LNCaP clone FGC (cell line): ENCODE data around the gene TUBGCP5.
"Not testable (repeated sequence)": the region's sequence is repeated elsewhere in the genome, so short reads cannot be mapped to it uniquely, and the experiment has no call there.

Experiments
- DNase-seq: peaks from one replicate; pipeline ENCODE4 v3.0.0-alpha.2; 2011; ENCODE audit warnings: low read depth
- H3K4me3 ChIP-seq: 2 replicates; pipeline ENCODE4 v1.5.1; 2011; ENCODE audit warnings: mild to moderate bottlenecking, low read depth, low read length, control low read depth
- TF ChIP-seq, protein P1 (sequence below): IDR thresholded peaks from 2 replicates; pipeline ENCODE4 v1.5.1; 2012; ENCODE audit warnings: mild to moderate bottlenecking; ENCODE audit not compliant: control insufficient read depth, insufficient read depth; ENCODE audit errors: extremely low read depth

Gene TUBGCP5

DNA sequence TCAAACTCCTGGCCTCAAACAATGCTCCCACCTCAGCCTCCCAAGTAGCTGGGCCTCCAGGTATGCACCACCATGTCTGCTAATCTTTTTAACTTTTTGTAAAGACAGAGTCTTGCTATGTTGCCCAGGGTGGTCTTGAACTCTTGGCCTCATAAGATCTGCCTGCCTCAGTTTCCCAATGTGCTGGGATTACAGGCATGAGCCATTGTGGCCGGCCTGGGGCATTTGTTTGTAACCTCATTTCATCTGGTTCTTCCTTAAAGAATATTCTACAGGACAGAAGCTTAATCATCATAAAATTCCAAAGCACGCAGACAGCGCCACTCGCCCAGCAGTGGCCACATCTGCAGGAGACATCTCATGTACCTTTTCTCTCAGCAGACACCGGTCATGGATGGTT, 35.6 kb downstream of the TUBGCP5 start:
- no peak for DNase-seq
- no peak overlapping the region for H3K4me3 ChIP-seq
- TF ChIP-seq, protein P1, sequence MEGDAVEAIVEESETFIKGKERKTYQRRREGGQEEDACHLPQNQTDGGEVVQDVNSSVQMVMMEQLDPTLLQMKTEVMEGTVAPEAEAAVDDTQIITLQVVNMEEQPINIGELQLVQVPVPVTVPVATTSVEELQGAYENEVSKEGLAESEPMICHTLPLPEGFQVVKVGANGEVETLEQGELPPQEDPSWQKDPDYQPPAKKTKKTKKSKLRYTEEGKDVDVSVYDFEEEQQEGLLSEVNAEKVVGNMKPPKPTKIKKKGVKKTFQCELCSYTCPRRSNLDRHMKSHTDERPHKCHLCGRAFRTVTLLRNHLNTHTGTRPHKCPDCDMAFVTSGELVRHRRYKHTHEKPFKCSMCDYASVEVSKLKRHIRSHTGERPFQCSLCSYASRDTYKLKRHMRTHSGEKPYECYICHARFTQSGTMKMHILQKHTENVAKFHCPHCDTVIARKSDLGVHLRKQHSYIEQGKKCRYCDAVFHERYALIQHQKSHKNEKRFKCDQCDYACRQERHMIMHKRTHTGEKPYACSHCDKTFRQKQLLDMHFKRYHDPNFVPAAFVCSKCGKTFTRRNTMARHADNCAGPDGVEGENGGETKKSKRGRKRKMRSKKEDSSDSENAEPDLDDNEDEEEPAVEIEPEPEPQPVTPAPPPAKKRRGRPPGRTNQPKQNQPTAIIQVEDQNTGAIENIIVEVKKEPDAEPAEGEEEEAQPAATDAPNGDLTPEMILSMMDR: no peak

DNA sequence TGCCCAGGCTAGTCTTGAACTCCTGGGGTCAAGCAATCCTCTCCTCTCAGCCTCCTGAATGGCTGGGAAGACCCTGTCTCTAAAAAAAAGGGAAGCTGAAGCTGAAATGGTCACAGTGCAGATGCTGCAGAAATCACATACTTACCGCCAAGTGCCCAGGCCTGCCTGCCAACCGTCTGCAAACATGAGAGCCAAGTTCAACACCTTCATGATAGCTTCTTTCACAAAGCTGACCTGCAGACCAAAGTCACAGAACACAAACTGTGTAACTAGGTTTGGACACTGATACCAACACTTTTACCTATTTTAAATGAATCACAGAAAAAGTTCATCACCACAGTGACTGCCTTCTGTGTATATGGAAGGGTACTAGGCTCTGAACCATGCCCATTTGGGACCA, 36.4 kb downstream of the TUBGCP5 start:
- TF ChIP-seq, protein P1: no peak
- no peak for DNase-seq
- H3K4me3 ChIP-seq: no peak overlapping the region

DNA sequence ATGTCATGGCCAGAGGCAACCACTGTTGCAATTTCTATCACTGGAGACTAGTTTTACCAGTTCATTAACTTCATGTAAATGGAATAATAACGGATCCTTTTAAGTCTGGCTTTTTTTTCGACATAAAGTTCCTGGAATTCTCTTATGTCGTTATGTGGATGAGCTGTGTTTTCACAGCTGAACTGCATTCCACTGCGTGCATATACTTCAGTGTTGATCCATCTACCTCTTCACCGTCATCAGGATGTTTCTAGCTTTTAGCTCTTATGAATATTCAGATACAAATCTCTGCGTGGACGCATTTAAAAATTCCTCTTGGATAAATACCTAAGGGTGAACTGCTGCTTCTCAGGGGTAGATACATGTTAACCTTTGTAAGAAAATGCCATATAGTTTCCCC, 43.6 kb downstream of the TUBGCP5 start:
- no peak overlapping the region for H3K4me3 ChIP-seq
- no peak for DNase-seq
- TF ChIP-seq, protein P1: no peak

DNA sequence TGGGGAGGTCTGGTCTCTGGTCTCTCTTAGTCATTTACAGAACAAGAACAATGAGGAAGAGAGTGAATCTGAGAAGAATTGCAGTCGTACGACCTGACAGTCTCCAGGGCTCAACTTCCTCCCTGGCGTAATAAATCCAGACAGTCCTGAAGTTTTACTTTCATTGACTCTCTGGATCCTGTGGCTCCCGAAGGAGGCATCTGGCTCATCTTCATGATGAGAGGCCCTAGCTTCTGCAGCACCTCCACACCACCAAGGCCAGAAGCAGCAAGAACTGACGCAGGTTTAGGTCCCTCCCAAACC, 47.4 kb downstream of the TUBGCP5 start:
- no peak for DNase-seq
- TF ChIP-seq, protein P1: no peak
- no peak overlapping the region for H3K4me3 ChIP-seq

DNA sequence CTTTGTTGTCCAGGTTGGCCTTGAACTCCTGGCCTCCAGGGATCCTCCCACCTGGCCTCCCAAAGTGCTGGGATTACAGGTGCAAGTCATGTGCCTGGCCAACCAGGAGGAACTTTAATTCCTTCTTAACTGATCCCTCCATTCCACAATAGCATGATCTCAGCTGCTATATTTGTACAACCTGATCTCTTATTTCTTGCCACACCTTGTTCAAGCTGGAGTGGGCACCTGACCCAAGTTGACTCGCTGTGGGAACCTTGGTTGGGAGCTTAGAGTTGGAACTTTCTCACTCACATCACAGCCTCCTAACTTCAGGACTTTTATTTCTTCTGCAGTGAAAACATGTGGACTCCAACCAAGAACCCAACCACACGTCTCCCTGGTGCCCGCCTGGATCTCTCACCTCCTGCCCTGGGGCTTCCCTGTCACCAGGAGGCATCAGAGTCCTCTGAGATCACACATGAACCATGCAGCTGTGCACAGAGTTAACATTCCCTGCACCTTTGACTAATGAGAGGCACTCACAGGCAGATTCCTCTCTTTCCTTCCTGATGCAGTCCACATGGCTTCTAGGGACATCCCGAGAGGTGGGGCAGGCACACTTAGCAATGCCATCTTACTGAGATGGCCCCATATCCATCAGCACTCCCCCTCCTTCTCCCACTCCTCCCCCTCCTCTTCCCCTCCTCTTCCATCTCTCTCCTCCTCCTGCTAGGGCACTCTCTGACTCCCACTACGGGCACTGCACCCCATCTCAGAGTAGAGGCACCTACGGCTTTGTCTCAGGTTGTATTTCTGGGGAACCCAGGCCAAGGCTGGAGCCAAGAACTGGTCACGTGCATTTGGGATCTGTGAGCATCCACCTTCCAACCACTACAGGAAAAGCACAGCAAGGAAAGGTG, 49.5 kb downstream of the TUBGCP5 start:
- no peak for DNase-seq
- no peak overlapping the region for H3K4me3 ChIP-seq
- TF ChIP-seq, protein P1: peak; percentile 17; the same call in 1 of the 2 replicates

DNA sequence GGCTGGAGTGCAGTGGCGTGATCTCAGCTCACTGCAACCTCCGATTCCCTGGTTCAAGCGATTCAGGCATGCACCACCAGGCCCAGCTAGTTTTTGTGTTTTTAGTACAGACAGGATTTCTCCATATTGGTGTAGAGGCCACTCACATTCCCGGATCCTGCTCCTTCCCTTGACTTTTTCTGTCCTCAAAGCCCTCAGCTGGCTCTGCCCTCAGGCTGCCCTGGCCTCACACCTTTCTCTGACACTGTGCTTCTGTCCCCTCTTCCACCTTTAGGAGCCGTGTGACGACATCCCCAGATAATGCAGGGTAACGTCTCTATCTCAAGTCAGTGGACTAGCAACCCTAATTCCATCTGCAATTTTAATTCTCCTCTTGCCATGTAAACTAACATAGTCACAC, 50.6 kb downstream of the TUBGCP5 start:
- no peak for DNase-seq
- TF ChIP-seq, protein P1: no peak

DNA sequence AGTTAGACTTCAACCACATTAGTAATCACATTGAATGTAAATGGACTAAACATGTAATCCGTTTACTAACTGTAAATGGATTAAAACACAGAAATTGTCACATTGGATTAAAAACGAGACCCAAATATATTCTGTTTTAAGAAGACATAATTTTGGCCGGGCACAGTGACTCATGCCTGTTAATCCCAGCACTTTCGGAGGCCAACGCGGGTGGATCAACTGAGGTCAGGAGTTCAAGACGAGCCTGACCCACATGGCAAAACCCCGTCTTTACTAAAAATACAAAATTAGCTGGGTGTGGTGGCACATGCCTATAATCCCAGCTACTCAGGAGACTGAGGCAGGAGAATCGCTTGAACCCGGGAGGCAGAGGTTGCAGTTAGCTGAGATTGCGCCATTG, 57.4 kb downstream of the TUBGCP5 start:
- not testable (repeated sequence) for H3K4me3 ChIP-seq, DNase-seq

More for the DNA sequence above, 50.6 kb downstream of the TUBGCP5 start:
- no peak overlapping the region for H3K4me3 ChIP-seq
